HepG2 (cell line): Measurements from ENCODE around the gene CABLES2. TPM values are rescaled to one million over a fixed set of nuclear protein-coding genes. Genes with fewer than 3 reads are reported as not detected.

Source experiments
- ARID4A ChIP-seq: sonication (generic); formaldehyde crosslinking; IDR thresholded peaks from 2 replicates; pipeline ENCODE4 v1.5.0; 2020; ENCODE audit warnings: mild to moderate bottlenecking, missing genetic modification reagents, borderline replicate concordance
- DNMT1 ChIP-seq: sonication (generic); formaldehyde crosslinking; IDR thresholded peaks from 2 replicates; pipeline ENCODE4 v1.5.1; 2020; ENCODE audit warnings: mild to moderate bottlenecking, missing genetic modification reagents
- E2F2 ChIP-seq: sonication (generic); formaldehyde crosslinking; IDR thresholded peaks from 2 replicates; pipeline ENCODE4 v1.4.0; 2020; ENCODE audit warnings: missing genetic modification reagents, borderline replicate concordance
- EED ChIP-seq: sonication (generic); formaldehyde crosslinking; IDR thresholded peaks from 2 replicates; pipeline ENCODE4 v1.5.0; 2020; ENCODE audit warnings: mild to moderate bottlenecking, missing genetic modification reagents
- IKZF4 ChIP-seq: sonication (generic); formaldehyde crosslinking; IDR thresholded peaks from 2 replicates; pipeline ENCODE4 v1.5.1; 2020; ENCODE audit warnings: borderline replicate concordance, mild to moderate bottlenecking, low read depth, missing genetic modification reagents; ENCODE audit errors: not compliant biosample characterization
- MEF2D ChIP-seq: sonication (generic); formaldehyde crosslinking; IDR thresholded peaks from 2 replicates; pipeline ENCODE4 v1.5.1; 2020; ENCODE audit warnings: mild to moderate bottlenecking, missing genetic modification reagents
- NFE2L1 ChIP-seq: sonication (generic); formaldehyde crosslinking; IDR thresholded peaks from 2 replicates; pipeline ENCODE4 v1.4.0; 2020; ENCODE audit warnings: missing genetic modification reagents, mild to moderate bottlenecking, borderline replicate concordance
- PBX3 ChIP-seq: sonication (generic); formaldehyde crosslinking; IDR thresholded peaks from 2 replicates; pipeline ENCODE4 v1.8.1; 2023; ENCODE audit warnings: missing genetic modification reagents, inconsistent platforms, borderline replicate concordance
- PRDM15 ChIP-seq: sonication (generic); formaldehyde crosslinking; IDR thresholded peaks from 2 replicates; pipeline ENCODE4 v1.4.0; 2020; ENCODE audit warnings: missing genetic modification reagents
- SNAI1 ChIP-seq: sonication (generic); formaldehyde crosslinking; IDR thresholded peaks from 2 replicates; pipeline ENCODE4 v1.5.0; 2020; ENCODE audit warnings: mild to moderate bottlenecking, missing genetic modification reagents, borderline replicate concordance
- ZBTB33 ChIP-seq: sonication (generic); formaldehyde crosslinking; IDR thresholded peaks from 2 replicates; pipeline ENCODE4 v1.4.0; 2020; ENCODE audit warnings: missing genetic modification reagents
- ZNF274 ChIP-seq: sonication (generic); formaldehyde crosslinking; IDR thresholded peaks from 2 replicates; pipeline ENCODE4 v1.5.1; 2020; ENCODE audit warnings: mild to moderate bottlenecking, missing genetic modification reagents
- ZNF530 ChIP-seq: sonication (generic); formaldehyde crosslinking; IDR thresholded peaks from 2 replicates; pipeline ENCODE4 v1.5.0; 2020; ENCODE audit warnings: low read depth, mild to moderate bottlenecking, missing genetic modification reagents
- ZNF7 ChIP-seq: IDR thresholded peaks from 2 replicates; pipeline ENCODE4 v1.6.1; 2016; ENCODE audit warnings: missing biosample characterization, missing genetic modification reagents
- polyA plus RNA-seq, 8 experiments: library from polyadenylated mRNA; depleted of rRNA in 3 of 8; stranded (reverse) in 7 of 8; unstranded in 1 of 8; fragments of >200 nt; fragmentation: Illumina TruSeq in 4 of 8; extraction: Trizol in 4 of 8; gene quantifications; 2 replicates each; pipeline versions ENCODE4 v1.2.1 to v1.2.3, GENCODE V29; 2011 to 2016; ENCODE audit warnings: low read depth in 4 of 8, missing spikeins in 1 of 8, mixed read lengths in 1 of 8; ENCODE audit not compliant: insufficient read depth in 1 of 8
- total RNA-seq, 5 experiments: library from RNA; depleted of rRNA; stranded (reverse); fragments of >200 nt; fragmentation: Illumina TruSeq; extraction: Trizol; gene quantifications; 2 replicates each; pipeline ENCODE4 v1.2.3, GENCODE V29; 2016; ENCODE audit warnings: low read depth in 1 of 5

The CABLES2 gene
- total and polyA plus RNA-seq, 2 of the 13 experiments (the other 11 are each of a cell fraction or from before 2014, with no cell fraction given) = 5.2 to 9.7 TPM

- TF ChIP-seq ARID4A (peak; percentile 65), ZNF530 (CRISPR knock-in tag) (no peak), MEF2D (CRISPR knock-in tag) (peak; percentile 72; the same call in 1 of the 2 replicates), NFE2L1 (no peak), ZBTB33 (CRISPR knock-in tag) (peak; percentile 72; the same call in 1 of the 2 replicates), PBX3 (CRISPR knock-in tag) (0 out of 2 replicates have a peak, but pooled peaks have one; percentile 49), SNAI1 (CRISPR knock-in tag) (peak; percentile 65; the same call in 1 of the 2 replicates), ZNF7 (CRISPR knock-in tag) (no peak), IKZF4 (peak; percentile 38), DNMT1 (CRISPR knock-in tag) (no peak; the same call in 1 of the 2 replicates), EED (CRISPR knock-in tag) (peak; percentile 90; the same call in 1 of the 2 replicates), PRDM15 (peak; percentile 59; the same call in 1 of the 2 replicates), E2F2 (CRISPR knock-in tag) (no peak; the same call in 1 of the 2 replicates), ZNF274 (CRISPR knock-in tag) (peak; percentile 91)
Measured at GRCh38 chr20:62376112-62377063, 30.7 kb downstream of the CABLES2 start (continued).
